Astrocyte (in vitro differentiated cells and primary cell): Measurements from ENCODE around the gene GPX4. TPM values are rescaled to one million over a fixed set of nuclear protein-coding genes. Genes with fewer than 3 reads are reported as not detected.

ENCODE experiments used
- DNase-seq: peaks from one replicate; pipeline ENCODE4 v3.0.0-alpha.2; 2010; ENCODE audit warnings: low read depth
- FAIRE-seq: peaks from 2 replicates; lab custom pipeline; 2011; peaks lifted over from hg19 to GRCh38; lab: Jason Lieb, UNC
- H2AFZ ChIP-seq: 2 replicates; pipeline ENCODE4 v1.6.0; 2012; ENCODE audit warnings: low read depth, low read length, inconsistent platforms
- H3K27ac ChIP-seq: 2 replicates; pipeline ENCODE4 v1.5.1; 2011; ENCODE audit warnings: low read depth, low read length, inconsistent platforms
- H3K27me3 ChIP-seq: 2 replicates; pipeline ENCODE4 v1.6.0; 2011; ENCODE audit warnings: low read length, inconsistent platforms; ENCODE audit not compliant: insufficient read depth
- H3K36me3 ChIP-seq: 2 replicates; pipeline ENCODE4 v1.5.1; 2011; ENCODE audit warnings: low read length, inconsistent platforms; ENCODE audit not compliant: insufficient read depth
- H3K4me1 ChIP-seq: 2 replicates; pipeline ENCODE4 v1.5.1; 2011; ENCODE audit warnings: low read length, inconsistent platforms; ENCODE audit not compliant: insufficient read depth
- H3K4me2 ChIP-seq: 2 replicates; pipeline ENCODE4 v1.6.0; 2012; ENCODE audit warnings: low read length, inconsistent platforms
- H3K4me3 ChIP-seq: 2 replicates; pipeline ENCODE4 v1.5.1; 2011; ENCODE audit warnings: low read depth, mild to moderate bottlenecking, low read length, inconsistent platforms; ENCODE audit not compliant: insufficient read depth
- H3K79me2 ChIP-seq: 2 replicates; pipeline ENCODE4 v1.6.0; 2012; ENCODE audit warnings: mild to moderate bottlenecking, low read length, inconsistent platforms; ENCODE audit not compliant: insufficient read depth
- H3K9ac ChIP-seq: 2 replicates; pipeline ENCODE4 v1.6.0; 2012; ENCODE audit warnings: mild to moderate bottlenecking, low read length, inconsistent platforms
- H3K9me3 ChIP-seq: 2 replicates; pipeline ENCODE4 v1.5.1; 2012; ENCODE audit warnings: low read depth, mild to moderate bottlenecking, low read length, inconsistent platforms; ENCODE audit not compliant: insufficient read depth
- H4K20me1 ChIP-seq: 2 replicates; pipeline ENCODE4 v1.6.0; 2012; ENCODE audit warnings: low read length, inconsistent platforms; ENCODE audit not compliant: insufficient read depth
- H3K27ac Mint-ChIP-seq: one replicate; pipeline ENCODE4 v1.8.0; 2021; ENCODE audit warnings: mild to moderate bottlenecking, mixed read lengths; ENCODE audit not compliant: unreplicated experiment
- H3K27me3 Mint-ChIP-seq: one replicate; pipeline ENCODE4 v1.8.0; 2021; ENCODE audit warnings: low read depth, mixed read lengths; ENCODE audit not compliant: unreplicated experiment
- H3K36me3 Mint-ChIP-seq: one replicate; pipeline ENCODE4 v1.8.0; 2021; ENCODE audit warnings: low read depth, mixed read lengths; ENCODE audit not compliant: unreplicated experiment
- H3K4me1 Mint-ChIP-seq: one replicate; pipeline ENCODE4 v1.8.0; 2021; ENCODE audit warnings: low read depth, mixed read lengths; ENCODE audit not compliant: unreplicated experiment
- H3K4me3 Mint-ChIP-seq: one replicate; pipeline ENCODE4 v1.8.0; 2021; ENCODE audit warnings: mild to moderate bottlenecking, moderate library complexity, mixed read lengths; ENCODE audit not compliant: unreplicated experiment
- H3K9me3 Mint-ChIP-seq: one replicate; pipeline ENCODE4 v1.8.0; 2021; ENCODE audit warnings: mild to moderate bottlenecking, mixed read lengths; ENCODE audit not compliant: unreplicated experiment
- EZH2 ChIP-seq: IDR thresholded peaks from 2 replicates; pipeline ENCODE4 v1.6.1; 2012; ENCODE audit warnings: mild to moderate bottlenecking, low read length, inconsistent platforms; ENCODE audit not compliant: insufficient read depth
- total RNA-seq: library from RNA; stranded (reverse); gene quantifications from 2 replicates; pipeline ENCODE4 v1.2.1, GENCODE V29; 2021
- TF ChIP-seq, protein P1 (sequence below): IDR thresholded peaks from 2 replicates; pipeline ENCODE4 v1.5.1; 2011; ENCODE audit warnings: low read depth, mild to moderate bottlenecking, inconsistent platforms, low read length, moderate library complexity; ENCODE audit not compliant: insufficient read depth

The GPX4 gene
- total RNA-seq, 1 donor from 2014 or later = 325 TPM

DNA sequence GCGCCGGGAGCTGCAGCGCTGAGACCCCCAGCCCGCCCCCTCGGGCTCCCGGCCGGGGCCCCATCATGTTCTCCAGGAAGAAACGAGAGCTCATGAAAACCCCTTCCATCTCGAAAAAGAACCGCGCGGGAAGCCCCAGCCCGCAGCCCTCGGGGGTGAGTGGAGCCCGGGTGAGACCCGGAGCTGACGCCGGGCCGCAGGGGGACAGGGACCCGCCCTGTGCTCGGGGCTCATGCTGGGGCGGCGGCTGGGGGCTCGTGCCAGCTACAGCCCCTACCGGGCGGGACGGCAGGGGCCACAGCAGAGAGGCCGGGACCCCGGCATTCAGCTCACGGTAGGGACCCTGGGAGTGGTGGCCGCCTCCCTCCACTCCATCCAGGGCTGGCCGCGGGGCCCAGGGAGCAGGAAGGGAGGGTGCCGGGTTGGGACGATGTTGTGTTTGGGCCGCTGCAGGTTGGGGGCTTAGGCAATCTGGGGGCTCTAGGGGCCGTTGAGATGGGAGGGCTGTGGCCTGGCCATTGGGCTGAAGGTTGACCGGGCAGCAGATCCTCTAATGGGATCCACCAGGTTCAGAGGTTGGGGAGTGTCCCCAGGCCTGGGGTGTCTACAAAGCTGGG, 36.3 kb upstream of the GPX4 start:
- no peaks in the 10 kb centered on the region for H3K9me3 ChIP-seq
- Mint-ChIP-seq H3K4me1 (peaks cover 3% of the 10 kb centered on the region), H3K27me3 (peaks cover 28% of the 10 kb centered on the region), H3K9me3 (no peaks in the 10 kb centered on the region), H3K27ac (no peak overlapping the region), H3K36me3 (peaks cover 2% of the 10 kb centered on the region), H3K4me3 (no peak overlapping the region)
- DNase-seq (no peak), FAIRE-seq (no peak)
- H4K20me1 ChIP-seq = peaks cover 9% of the 10 kb centered on the region
- no peak overlapping the region for H3K9ac ChIP-seq
- H3K4me1 ChIP-seq = peaks cover 3% of the 10 kb centered on the region
- H3K4me3 ChIP-seq = peak overlapping the region; percentile 23
- no peak overlapping the region for H3K27ac ChIP-seq
- H3K36me3 ChIP-seq = no peaks in the 10 kb centered on the region
- H3K27me3 ChIP-seq = peaks cover 33% of the 10 kb centered on the region
- no peaks in the 10 kb centered on the region for H3K79me2 ChIP-seq
- peak; percentile 86 for TF ChIP-seq EZH2
- TF ChIP-seq, protein P1, sequence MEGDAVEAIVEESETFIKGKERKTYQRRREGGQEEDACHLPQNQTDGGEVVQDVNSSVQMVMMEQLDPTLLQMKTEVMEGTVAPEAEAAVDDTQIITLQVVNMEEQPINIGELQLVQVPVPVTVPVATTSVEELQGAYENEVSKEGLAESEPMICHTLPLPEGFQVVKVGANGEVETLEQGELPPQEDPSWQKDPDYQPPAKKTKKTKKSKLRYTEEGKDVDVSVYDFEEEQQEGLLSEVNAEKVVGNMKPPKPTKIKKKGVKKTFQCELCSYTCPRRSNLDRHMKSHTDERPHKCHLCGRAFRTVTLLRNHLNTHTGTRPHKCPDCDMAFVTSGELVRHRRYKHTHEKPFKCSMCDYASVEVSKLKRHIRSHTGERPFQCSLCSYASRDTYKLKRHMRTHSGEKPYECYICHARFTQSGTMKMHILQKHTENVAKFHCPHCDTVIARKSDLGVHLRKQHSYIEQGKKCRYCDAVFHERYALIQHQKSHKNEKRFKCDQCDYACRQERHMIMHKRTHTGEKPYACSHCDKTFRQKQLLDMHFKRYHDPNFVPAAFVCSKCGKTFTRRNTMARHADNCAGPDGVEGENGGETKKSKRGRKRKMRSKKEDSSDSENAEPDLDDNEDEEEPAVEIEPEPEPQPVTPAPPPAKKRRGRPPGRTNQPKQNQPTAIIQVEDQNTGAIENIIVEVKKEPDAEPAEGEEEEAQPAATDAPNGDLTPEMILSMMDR = no peak
- peak overlapping the region; percentile 54 for H3K4me2 ChIP-seq
- no peak overlapping the region for H2AFZ ChIP-seq

DNA sequence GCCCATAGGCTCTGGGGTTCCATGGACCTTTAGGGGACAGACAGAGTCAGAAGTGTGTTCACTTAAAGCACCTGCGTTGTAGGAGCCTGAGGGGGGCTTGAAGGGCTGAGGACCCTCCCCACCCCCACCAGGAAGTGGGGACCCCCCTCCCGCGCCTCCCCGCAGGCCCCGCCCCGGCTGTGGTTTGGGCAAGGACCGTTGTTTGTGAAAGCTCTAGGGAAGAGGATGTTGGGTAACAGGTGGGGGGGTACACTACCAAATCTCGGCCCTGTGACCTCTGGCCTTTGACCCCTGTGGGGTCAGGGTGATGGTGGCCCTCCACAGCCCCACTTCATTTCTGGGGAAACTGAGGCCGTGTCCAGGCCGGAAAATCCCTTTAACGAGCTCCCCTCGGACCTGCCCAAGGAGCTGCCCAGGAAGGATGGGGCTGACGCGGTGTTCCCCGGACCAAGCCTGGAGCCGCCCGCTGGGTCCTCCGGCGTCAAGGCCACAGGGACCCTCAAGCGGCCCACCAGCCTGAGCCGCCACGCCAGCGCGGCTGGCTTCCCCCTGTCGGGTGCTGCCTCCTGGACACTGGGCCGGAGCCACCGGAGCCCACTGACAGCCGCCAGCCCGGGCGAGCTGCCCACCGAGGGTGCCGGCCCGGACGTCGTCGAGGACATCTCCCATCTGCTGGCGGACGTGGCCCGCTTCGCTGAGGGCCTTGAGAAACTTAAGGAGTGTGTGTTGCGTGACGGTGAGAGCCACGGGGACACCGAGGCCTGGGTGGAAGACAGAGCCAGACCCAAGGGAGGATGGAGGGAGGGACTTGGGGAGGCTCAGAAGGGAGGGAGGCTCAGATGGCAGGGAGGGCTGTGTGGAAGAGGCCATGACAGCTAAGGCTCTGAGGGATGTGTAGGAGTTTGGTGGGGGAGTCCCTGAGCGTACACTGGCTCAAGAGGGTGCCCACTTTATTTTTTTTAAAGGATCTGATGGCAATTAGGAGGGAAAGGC, 35.5 kb upstream of the GPX4 start:
- no peaks in the 10 kb centered on the region for H3K36me3 ChIP-seq
- peaks cover 2% of the 10 kb centered on the region for H3K36me3 Mint-ChIP-seq
- no peak for DNase-seq
- no peak for TF ChIP-seq EZH2
- TF ChIP-seq, protein P1 = no peak
- no peaks in the 10 kb centered on the region for H3K79me2 ChIP-seq
- no peak for FAIRE-seq
- H4K20me1 ChIP-seq = peaks cover 9% of the 10 kb centered on the region
- no peak overlapping the region for H3K27ac ChIP-seq
- no peak overlapping the region for H3K27ac Mint-ChIP-seq
- no peak overlapping the region for H3K4me3 Mint-ChIP-seq
- peaks cover 33% of the 10 kb centered on the region for H3K27me3 Mint-ChIP-seq
- H3K4me3 ChIP-seq = no peak overlapping the region
- H3K9ac ChIP-seq = no peak overlapping the region
- peaks cover 35% of the 10 kb centered on the region for H3K27me3 ChIP-seq
- no peaks in the 10 kb centered on the region for H3K9me3 ChIP-seq
- no peak overlapping the region for H2AFZ ChIP-seq
- H3K4me2 ChIP-seq = no peak overlapping the region
- peaks cover 3% of the 10 kb centered on the region for H3K4me1 Mint-ChIP-seq
- H3K4me1 ChIP-seq = peaks cover 3% of the 10 kb centered on the region
- H3K9me3 Mint-ChIP-seq = no peaks in the 10 kb centered on the region
